ENCODE measurements around the gene CENPX. TPM values are rescaled to one million over a fixed set of nuclear protein-coding genes. Genes with fewer than 3 reads are reported as not detected.

CENPX gene
- total and polyA plus RNA-seq, 2 of the 13 experiments (the other 11 are each of a cell fraction or from before 2014, with no cell fraction given): 92.7 to 170 TPM

DNA sequence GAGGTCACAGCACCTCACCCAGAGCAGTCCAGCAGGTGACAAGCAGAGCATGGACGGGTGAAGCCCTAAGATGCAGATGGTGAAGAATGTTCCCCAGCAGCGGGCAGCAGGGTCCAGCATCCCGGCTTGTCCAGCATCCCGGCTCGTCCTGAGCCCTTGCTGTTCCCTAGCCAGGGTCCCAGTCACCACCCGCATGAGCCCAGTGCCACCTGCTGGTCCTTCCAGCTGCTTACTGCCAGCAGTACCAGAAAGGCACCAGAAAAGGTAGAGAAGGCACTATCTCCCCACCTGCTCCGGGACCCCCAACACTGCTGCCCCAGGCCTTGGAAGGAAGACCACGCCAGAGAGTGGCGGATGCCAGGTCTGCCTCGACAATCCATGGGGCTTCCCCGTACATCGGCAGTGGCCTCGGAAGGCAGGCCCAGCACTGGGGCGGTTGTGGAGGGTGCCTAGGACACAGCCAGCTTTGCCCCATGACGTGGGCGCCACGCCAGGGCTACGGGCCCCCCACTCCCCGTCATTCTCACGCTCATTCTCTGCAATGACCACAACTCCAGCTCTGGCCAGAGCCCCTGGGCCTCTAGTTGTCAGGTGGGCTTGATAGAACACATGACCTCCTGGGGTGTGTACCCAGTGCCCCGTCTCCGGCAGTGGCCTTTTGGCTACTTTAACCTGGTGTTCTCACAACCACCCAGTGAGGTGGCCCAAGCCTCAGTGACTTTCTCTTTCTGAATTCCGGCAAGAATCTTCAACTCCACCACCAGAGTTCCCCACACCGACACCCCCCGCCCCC lies 1.4 kb downstream of the CENPX start (continued):
- TF ChIP-seq SOX13 (IDR thresholded peaks at IDR 0.05): no peak
- peak in 1 of 2 experiments; percentile 25; a peak in 1 of 4 replicates for TF ChIP-seq SOX13 (CRISPR knock-in tag; conservative IDR thresholded peaks at IDR 0.05 in 1 of 2, IDR thresholded peaks at IDR 0.05 in 1 of 2)
- TF ChIP-seq, protein P1, sequence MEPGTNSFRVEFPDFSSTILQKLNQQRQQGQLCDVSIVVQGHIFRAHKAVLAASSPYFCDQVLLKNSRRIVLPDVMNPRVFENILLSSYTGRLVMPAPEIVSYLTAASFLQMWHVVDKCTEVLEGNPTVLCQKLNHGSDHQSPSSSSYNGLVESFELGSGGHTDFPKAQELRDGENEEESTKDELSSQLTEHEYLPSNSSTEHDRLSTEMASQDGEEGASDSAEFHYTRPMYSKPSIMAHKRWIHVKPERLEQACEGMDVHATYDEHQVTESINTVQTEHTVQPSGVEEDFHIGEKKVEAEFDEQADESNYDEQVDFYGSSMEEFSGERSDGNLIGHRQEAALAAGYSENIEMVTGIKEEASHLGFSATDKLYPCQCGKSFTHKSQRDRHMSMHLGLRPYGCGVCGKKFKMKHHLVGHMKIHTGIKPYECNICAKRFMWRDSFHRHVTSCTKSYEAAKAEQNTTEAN (CRISPR knock-in tag; conservative IDR thresholded peaks at IDR 0.05): 0 out of 2 replicates have a peak, but pooled peaks have one; percentile 20
- TF ChIP-seq SATB2 (CRISPR knock-in tag; IDR thresholded peaks at IDR 0.05): peak; percentile 49; the same call in 1 of the 2 replicates
- TF ChIP-seq, protein P2, sequence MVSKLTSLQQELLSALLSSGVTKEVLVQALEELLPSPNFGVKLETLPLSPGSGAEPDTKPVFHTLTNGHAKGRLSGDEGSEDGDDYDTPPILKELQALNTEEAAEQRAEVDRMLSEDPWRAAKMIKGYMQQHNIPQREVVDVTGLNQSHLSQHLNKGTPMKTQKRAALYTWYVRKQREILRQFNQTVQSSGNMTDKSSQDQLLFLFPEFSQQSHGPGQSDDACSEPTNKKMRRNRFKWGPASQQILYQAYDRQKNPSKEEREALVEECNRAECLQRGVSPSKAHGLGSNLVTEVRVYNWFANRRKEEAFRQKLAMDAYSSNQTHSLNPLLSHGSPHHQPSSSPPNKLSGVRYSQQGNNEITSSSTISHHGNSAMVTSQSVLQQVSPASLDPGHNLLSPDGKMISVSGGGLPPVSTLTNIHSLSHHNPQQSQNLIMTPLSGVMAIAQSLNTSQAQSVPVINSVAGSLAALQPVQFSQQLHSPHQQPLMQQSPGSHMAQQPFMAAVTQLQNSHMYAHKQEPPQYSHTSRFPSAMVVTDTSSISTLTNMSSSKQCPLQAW (CRISPR knock-in tag; IDR thresholded peaks at IDR 0.05): peak; percentile 89
- TF ChIP-seq ZFP90 (CRISPR knock-in tag; IDR thresholded peaks at IDR 0.05; ENCODE audit: borderline replicate concordance): peak; percentile 84; the same call in 1 of the 2 replicates
- TF ChIP-seq CHCHD3 (CRISPR knock-in tag; IDR thresholded peaks at IDR 0.05): peak; percentile 76; the same call in 1 of the 2 replicates
- peak; percentile 94 for TF ChIP-seq HNRNPL (IDR thresholded peaks at IDR 0.05; ENCODE audit: low read depth, low read length)
- TF ChIP-seq ZFP82 (CRISPR knock-in tag; IDR thresholded peaks at IDR 0.05; ENCODE audit: borderline replicate concordance): no peak
- TF ChIP-seq, protein P3, sequence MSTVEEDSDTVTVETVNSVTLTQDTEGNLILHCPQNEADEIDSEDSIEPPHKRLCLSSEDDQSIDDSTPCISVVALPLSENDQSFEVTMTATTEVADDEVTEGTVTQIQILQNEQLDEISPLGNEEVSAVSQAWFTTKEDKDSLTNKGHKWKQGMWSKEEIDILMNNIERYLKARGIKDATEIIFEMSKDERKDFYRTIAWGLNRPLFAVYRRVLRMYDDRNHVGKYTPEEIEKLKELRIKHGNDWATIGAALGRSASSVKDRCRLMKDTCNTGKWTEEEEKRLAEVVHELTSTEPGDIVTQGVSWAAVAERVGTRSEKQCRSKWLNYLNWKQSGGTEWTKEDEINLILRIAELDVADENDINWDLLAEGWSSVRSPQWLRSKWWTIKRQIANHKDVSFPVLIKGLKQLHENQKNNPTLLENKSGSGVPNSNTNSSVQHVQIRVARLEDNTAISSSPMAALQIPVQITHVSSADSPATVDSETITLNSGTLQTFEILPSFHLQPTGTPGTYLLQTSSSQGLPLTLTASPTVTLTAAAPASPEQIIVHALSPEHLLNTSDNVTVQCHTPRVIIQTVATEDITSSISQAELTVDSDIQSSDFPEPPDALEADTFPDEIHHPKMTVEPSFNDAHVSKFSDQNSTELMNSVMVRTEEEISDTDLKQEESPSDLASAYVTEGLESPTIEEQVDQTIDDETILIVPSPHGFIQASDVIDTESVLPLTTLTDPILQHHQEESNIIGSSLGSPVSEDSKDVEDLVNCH (CRISPR knock-in tag; IDR thresholded peaks at IDR 0.05): no peak
- 0 out of 2 replicates have a peak, but pooled peaks have one; percentile 45 for TF ChIP-seq ZNF709 (CRISPR knock-in tag; IDR thresholded peaks at IDR 0.05)
- TF ChIP-seq CCDC6 (CRISPR knock-in tag; IDR thresholded peaks at IDR 0.05): peak; percentile 46; the same call in 1 of the 2 replicates
- TF ChIP-seq ONECUT2 (CRISPR knock-in tag; IDR thresholded peaks at IDR 0.05): no peak
- TF ChIP-seq KLF13 (CRISPR knock-in tag; IDR thresholded peaks at IDR 0.05): no peak; the same call in 1 of the 2 replicates
- 0 out of 2 replicates have a peak, but pooled peaks have one; percentile 23 for TF ChIP-seq CHD2 (IDR thresholded peaks at IDR 0.05; ENCODE audit: low read depth, low read length)
- peak; percentile 58; the same call in 1 of the 2 replicates for TF ChIP-seq KDM5A (IDR thresholded peaks at IDR 0.05; ENCODE audit: borderline replicate concordance, low read length)
- TF ChIP-seq ZMAT3 (CRISPR knock-in tag; conservative IDR thresholded peaks at IDR 0.05): no peak
- no peak for TF ChIP-seq PRPF4 (IDR thresholded peaks at IDR 0.05; ENCODE audit: low read depth, low read length, poor library complexity, severe bottlenecking)
- TF ChIP-seq RARA (CRISPR knock-in tag; IDR thresholded peaks at IDR 0.05): peak; percentile 14; the same call in 1 of the 2 replicates
- peak; percentile 86; the same call in 1 of the 2 replicates for TF ChIP-seq NFKB2 (CRISPR knock-in tag; IDR thresholded peaks at IDR 0.05; ENCODE audit: borderline replicate concordance)
- no peak for TF ChIP-seq ZFYVE20 (CRISPR knock-in tag; IDR thresholded peaks at IDR 0.05; ENCODE audit: borderline replicate concordance, low read depth)
- TF ChIP-seq ZSCAN25 (CRISPR knock-in tag; IDR thresholded peaks at IDR 0.05): peak; percentile 56; the same call in 1 of the 2 replicates

All from HepG2 (cell line).